Thoracic aorta (tissue), 2 donors: Measurements from ENCODE around the gene KRR1. TPM values are rescaled to one million over a fixed set of nuclear protein-coding genes. Genes with fewer than 3 reads are reported as not detected.

ENCODE experiments used
- ATAC-seq: fragments of 150-250 bp; one replicate; pipeline ENCODE4 v1.8.0; 2017; ENCODE audit warnings: low read depth; ENCODE audit not compliant: insufficient number of reproducible peaks, low FRiP score
- DNase-seq: peaks from one replicate; pipeline ENCODE4 v3.0.0-alpha.2; 2020; ENCODE audit warnings: low spot score
- H3K27ac ChIP-seq, 2 donors: fragments of 200-600 bp; sonication (generic); 1 replicate in 1 of 2; 2 replicates in 1 of 2; pipeline ENCODE4 v1.5.1; 2016; ENCODE audit warnings: mild to moderate bottlenecking in 2 of 2, moderate library complexity in 2 of 2
- H3K27me3 ChIP-seq: fragments of 200-600 bp; sonication (generic); replicated peaks from 2 replicates; pipeline ENCODE4 v1.6.0; 2016; ENCODE audit warnings: mild to moderate bottlenecking; ENCODE audit not compliant: insufficient read depth
- H3K36me3 ChIP-seq: fragments of 200-600 bp; sonication (generic); one replicate; pipeline ENCODE4 v1.5.1; 2016
- H3K4me1 ChIP-seq, 2 donors: fragments of 200-600 bp; sonication (generic); 1 replicate in 1 of 2; 2 replicates in 1 of 2; pipeline versions ENCODE4 v1.5.1 to v1.6.0; 2016; ENCODE audit warnings: low read depth in 2 of 2, mild to moderate bottlenecking in 1 of 2; ENCODE audit not compliant: control insufficient read depth in 1 of 2
- H3K4me3 ChIP-seq: fragments of 200-600 bp; sonication (generic); 2 replicates; pipeline ENCODE4 v1.5.1; 2016; ENCODE audit warnings: mild to moderate bottlenecking
- H3K9me3 ChIP-seq: fragments of 200-600 bp; sonication (generic); 2 replicates; pipeline ENCODE4 v1.5.1; 2016
- total RNA-seq, 2 donors: library from RNA; depleted of rRNA; stranded (reverse); fragments of >200 nt; gene quantifications; one replicate each; pipeline versions ENCODE4 v1.1.0 to v1.2.3, GENCODE V29; 2016
- TF ChIP-seq, protein P1 (sequence below): fragments of 200-600 bp; sonication (generic); IDR thresholded peaks from one replicate; pipeline ENCODE4 v1.5.1; 2019; ENCODE audit warnings: antibody characterized with exemption

The KRR1 gene
- 10 to 100 TPM; 30.6 to 46.8 TPM for total RNA-seq

GRCh38 chr12:75511116-75512048 lies at the start of gene KRR1:
Gene KRR1 (minus strand): TSS chr12:75511609. CDS start chr12:75511597, 12 bp downstream.
- peaks cover 10 to 23% of the 10 kb centered on the region in 2 donors for H3K4me1 ChIP-seq
- H3K27me3 ChIP-seq = no peaks in the 10 kb centered on the region
- H3K36me3 ChIP-seq = no peaks in the 10 kb centered on the region
- H3K9me3 ChIP-seq = no peaks in the 10 kb centered on the region
- peak within 1 kb of the TSS; percentile 96 for H3K4me3 ChIP-seq
- peak; percentile 99 for ATAC-seq
- H3K27ac ChIP-seq = peak within 1 kb of the TSS; percentile 14 to 70
- TF ChIP-seq, protein P1, sequence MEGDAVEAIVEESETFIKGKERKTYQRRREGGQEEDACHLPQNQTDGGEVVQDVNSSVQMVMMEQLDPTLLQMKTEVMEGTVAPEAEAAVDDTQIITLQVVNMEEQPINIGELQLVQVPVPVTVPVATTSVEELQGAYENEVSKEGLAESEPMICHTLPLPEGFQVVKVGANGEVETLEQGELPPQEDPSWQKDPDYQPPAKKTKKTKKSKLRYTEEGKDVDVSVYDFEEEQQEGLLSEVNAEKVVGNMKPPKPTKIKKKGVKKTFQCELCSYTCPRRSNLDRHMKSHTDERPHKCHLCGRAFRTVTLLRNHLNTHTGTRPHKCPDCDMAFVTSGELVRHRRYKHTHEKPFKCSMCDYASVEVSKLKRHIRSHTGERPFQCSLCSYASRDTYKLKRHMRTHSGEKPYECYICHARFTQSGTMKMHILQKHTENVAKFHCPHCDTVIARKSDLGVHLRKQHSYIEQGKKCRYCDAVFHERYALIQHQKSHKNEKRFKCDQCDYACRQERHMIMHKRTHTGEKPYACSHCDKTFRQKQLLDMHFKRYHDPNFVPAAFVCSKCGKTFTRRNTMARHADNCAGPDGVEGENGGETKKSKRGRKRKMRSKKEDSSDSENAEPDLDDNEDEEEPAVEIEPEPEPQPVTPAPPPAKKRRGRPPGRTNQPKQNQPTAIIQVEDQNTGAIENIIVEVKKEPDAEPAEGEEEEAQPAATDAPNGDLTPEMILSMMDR = no peak
- peak; percentile 76 for DNase-seq

- Histone ChIP-seq H3K4me1 (no peaks in the 10 kb centered on the region), H3K27me3 (no peaks in the 10 kb centered on the region), H3K36me3 (no peaks in the 10 kb centered on the region), H3K9me3 (no peaks in the 10 kb centered on the region), H3K4me3 (no peak overlapping the region), H3K27ac (no peak overlapping the region)
- TF ChIP-seq, protein P1 = peak; percentile 22
- ATAC-seq = no peak
- no peak for DNase-seq
Observed at GRCh38 chr12:75560167-75560566, 48.8 kb upstream of the KRR1 start.

DNA sequence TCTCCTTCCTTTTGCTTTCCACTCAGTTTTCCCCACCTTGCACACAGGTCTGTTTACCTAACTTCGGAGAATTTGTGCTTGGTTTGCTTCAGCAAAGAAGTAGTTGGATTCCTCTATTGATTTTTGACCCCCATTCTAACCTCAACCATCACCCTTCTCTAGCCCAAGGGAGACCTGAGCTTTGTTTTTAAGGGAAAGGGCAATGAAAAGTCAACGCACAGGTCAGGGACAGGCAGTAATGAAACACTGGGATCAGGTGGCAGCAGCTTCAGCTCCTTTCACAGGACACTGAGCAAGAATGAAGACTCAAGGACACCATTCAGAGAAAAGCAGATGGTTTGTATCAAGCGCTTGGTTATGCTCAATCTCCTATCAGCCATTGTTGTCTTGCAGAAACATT lies 46.9 kb upstream of the KRR1 start:
- no peak overlapping the region for H3K4me3 ChIP-seq
- H3K27me3 ChIP-seq = no peaks in the 10 kb centered on the region
- no peaks in the 10 kb centered on the region for H3K36me3 ChIP-seq
- no peak for DNase-seq
- TF ChIP-seq, protein P1 = no peak
- no peaks in the 10 kb centered on the region for H3K9me3 ChIP-seq
- H3K4me1 ChIP-seq = peaks cover 6 to 11% of the 10 kb centered on the region in 2 donors
- no peak for ATAC-seq
- no peak overlapping the region for H3K27ac ChIP-seq

DNA sequence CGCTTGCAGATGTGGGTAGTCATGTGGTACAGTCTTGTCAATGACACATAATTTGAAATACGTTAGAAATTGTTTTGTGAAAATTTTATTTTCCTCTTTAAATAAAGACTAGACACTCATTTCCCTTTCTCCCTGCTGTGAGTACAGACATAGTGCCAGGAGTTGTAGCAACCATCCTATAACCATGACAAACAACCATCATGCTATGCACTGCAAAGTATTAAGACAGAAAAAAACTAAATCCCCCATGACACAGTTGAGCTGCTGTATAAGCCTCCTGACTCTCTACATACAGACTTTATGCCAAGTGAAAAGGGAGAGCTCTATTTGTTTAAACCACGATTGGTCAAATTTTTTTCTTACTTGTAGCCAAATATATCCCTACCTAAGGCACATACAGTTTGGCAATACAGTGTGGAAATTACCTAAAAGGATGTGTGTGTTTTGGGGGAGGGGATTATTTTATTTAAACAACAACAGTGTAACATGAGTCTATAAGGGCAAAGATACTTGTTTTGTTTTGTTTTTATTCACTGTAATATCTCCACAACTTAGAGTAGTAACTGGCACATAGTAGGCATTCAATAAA lies 45.0 kb upstream of the KRR1 start:
- Histone ChIP-seq H3K4me3 (no peak overlapping the region), H3K27me3 (no peaks in the 10 kb centered on the region), H3K4me1 (peaks cover 6 to 11% of the 10 kb centered on the region in 2 donors), H3K36me3 (no peaks in the 10 kb centered on the region), H3K9me3 (no peaks in the 10 kb centered on the region), H3K27ac (no peak overlapping the region)
- ATAC-seq (no peak), DNase-seq (no peak)
- TF ChIP-seq, protein P1 = no peak

- DNase-seq = no peak
- Histone ChIP-seq H3K9me3 (no peaks in the 10 kb centered on the region), H3K4me3 (no peak overlapping the region), H3K36me3 (no peaks in the 10 kb centered on the region), H3K4me1 (peaks cover 6 to 11% of the 10 kb centered on the region in 2 donors), H3K27ac (no peak overlapping the region), H3K27me3 (no peaks in the 10 kb centered on the region)
- TF ChIP-seq, protein P1 = no peak
- ATAC-seq = no peak
Observed at GRCh38 chr12:75554556-75554880, 43.1 kb upstream of the KRR1 start.
